GM12891 (cell line): Measurements from ENCODE around the gene RHD.
"Not testable (repeated sequence)": the region's sequence is repeated elsewhere in the genome, so short reads cannot be mapped to it uniquely, and the experiment has no call there.

Source experiments
- DNase-seq: peaks from one replicate; pipeline ENCODE4 v3.0.0; 2011; ENCODE audit warnings: low spot score; ENCODE audit not compliant: insufficient read length
- FAIRE-seq: peaks from 2 replicates; lab custom pipeline; 2011; peaks lifted over from hg19 to GRCh38; lab: Jason Lieb, UNC
- PAX5 ChIP-seq: IDR thresholded peaks from 2 replicates; pipeline ENCODE4 v1.6.1; 2011; ENCODE audit warnings: low read length, moderate library complexity, mild to moderate bottlenecking; ENCODE audit not compliant: insufficient read depth, severe bottlenecking
- POLR2A ChIP-seq: IDR thresholded peaks from 2 replicates; pipeline ENCODE4 v1.6.1; 2011; ENCODE audit warnings: low read depth, low read length, control low read depth
- POLR2AphosphoS5 ChIP-seq: IDR thresholded peaks from 2 replicates; pipeline ENCODE4 v1.6.1; 2011; ENCODE audit warnings: low read depth, low read length, control low read depth
- POU2F2 ChIP-seq: IDR thresholded peaks from 2 replicates; pipeline ENCODE4 v1.6.1; 2011; ENCODE audit warnings: low read depth, mild to moderate bottlenecking, control low read depth, low read length, moderate library complexity
- SPI1 ChIP-seq: IDR thresholded peaks from 2 replicates; pipeline ENCODE4 v1.6.1; 2011; ENCODE audit warnings: low read depth, low read length, control low read depth
- TAF1 ChIP-seq: IDR thresholded peaks from 2 replicates; pipeline ENCODE4 v1.6.1; 2011; ENCODE audit warnings: low read depth, low read length, control low read depth

RHD gene

GRCh38 chr1:25356848-25357247 lies 84.5 kb downstream of the RHD start:
- no peak for DNase-seq
- TF ChIP-seq PAX5: no peak
- TF ChIP-seq POLR2AphosphoS5: no peak
- no peak for TF ChIP-seq SPI1
- no peak for TF ChIP-seq TAF1
- TF ChIP-seq POLR2A: no peak
- TF ChIP-seq POU2F2: no peak
- no peak for FAIRE-seq

DNA sequence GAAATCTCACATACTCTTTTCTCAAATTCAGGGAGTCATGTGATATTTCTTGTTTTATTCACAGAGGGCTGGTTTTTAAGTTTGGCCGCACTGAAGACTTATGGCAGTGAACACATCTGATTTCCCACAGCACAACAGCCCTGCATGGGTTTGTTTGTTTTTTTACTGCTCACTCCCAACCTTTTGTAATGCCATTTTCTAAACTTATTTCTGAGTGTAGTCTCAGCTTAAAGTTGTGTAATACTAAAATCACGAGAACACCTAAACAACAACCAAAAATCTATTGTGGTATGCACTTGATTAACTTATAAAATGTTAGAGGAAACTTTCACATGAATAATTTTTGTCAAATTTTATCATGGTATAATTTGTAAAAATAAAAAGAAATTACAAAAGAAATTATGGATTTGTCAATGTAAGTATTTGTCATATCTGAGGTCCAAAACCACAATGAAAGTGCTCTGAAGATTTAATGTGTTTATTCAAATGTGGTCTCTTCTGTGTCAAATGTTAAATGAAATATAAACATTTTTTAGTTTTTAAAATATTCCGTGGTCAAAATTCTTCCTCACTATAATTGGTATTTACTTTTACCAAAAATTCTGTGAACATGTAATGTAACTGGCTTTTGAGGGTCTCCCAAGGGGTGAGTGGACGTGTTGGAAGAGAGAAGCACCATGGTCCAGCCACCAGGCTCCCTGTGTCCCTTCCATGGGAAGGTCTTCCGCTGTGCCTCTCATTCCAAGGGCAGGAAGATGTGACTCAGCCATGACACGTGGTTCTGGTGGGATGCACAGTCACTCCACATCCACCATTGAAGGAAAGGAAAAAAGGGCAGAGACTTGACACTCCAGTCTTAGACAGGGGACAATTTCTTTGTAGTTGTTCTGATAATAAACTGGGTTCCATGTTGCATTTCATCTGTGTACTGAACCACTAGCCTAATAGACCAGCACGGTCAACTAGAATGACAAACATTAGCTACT lies 88.6 kb downstream of the RHD start:
- DNase-seq (no peak), FAIRE-seq (no peak)
- TF ChIP-seq POLR2A (no peak), PAX5 (no peak), POU2F2 (no peak), SPI1 (no peak), TAF1 (no peak), POLR2AphosphoS5 (no peak)

GRCh38 chr1:25361901-25362300 lies 89.6 kb downstream of the RHD start:
- TF ChIP-seq TAF1 (no peak), PAX5 (no peak)
- FAIRE-seq (no peak), DNase-seq (no peak)

GRCh38 chr1:25362634-25363559 lies 90.6 kb downstream of the RHD start:
- FAIRE-seq, DNase-seq: not testable (repeated sequence)

GRCh38 chr1:25369241-25369640 lies 96.9 kb downstream of the RHD start:
- DNase-seq: no peak
- no peak for TF ChIP-seq POLR2AphosphoS5
- no peak for TF ChIP-seq POLR2A
- no peak for TF ChIP-seq SPI1
- no peak for TF ChIP-seq TAF1
- no peak for TF ChIP-seq POU2F2
- TF ChIP-seq PAX5: no peak
- FAIRE-seq: no peak

DNA sequence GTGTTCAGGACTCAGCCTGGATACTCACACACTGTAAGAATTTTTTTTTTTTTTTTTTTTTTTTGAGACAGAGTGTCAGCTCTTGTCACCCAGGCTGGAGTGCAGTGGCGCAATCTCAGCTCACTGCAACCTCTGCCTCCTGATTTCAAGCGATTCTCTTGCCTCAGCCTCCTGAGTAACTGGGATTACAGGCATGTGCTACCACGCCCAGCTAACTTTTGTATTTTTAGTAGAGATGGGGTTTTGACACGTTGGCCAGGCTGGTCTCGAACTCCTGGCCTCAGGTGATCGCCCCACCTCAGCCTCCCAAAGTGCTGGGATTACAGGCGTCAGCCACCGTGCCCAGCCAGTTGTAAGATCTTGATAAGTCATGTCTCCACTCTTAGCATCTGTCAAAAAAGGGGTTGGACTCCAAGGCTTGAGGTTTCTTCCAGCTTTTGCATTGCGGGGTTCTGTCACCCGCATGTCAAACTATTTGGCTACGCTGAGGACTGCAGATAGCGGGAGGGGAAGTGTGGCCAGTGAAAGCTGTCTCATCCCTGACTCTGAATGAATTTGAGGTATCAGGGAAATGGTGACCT lies 97.5 kb downstream of the RHD start:
- DNase-seq, FAIRE-seq: not testable (repeated sequence)

GRCh38 chr1:25371757-25372156 lies 99.4 kb downstream of the RHD start:
- not testable (repeated sequence) for FAIRE-seq, DNase-seq

- DNase-seq, FAIRE-seq: not testable (repeated sequence)
These were observed 106.1 kb downstream of the RHD start for GRCh38 chr1:25378367-25378766.
